ENCODE data around the gene UBE2G2. TPM values are rescaled to one million over a fixed set of nuclear protein-coding genes. Genes with fewer than 3 reads are reported as not detected.
A peak's percentile ranks its signal among the peaks of the same experiment; 100 is the strongest.

The UBE2G2 gene
- polyA plus RNA-seq, 1 donor from 2014 or later, result 127 TPM

DNA sequence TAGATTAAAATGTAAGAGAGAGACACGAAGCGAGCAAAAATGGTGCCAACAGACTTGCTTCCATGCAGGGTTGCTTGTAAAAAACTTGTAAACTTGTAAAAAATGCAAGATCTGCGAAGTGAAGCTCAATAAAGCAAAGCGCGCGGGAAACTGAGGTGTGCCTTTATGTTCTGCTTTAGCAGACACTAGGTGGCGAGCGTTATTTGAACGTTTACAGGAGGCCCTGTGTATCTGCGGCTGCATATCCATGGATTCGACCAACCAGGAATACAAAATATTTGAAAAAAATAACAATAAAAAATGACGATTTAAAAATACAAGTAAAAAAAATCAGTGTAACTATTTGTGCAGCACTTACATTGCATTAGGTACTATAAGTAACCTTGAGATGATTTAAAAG, 1.5 kb downstream of the UBE2G2 start:
- no peaks in the 10 kb centered on the region for H3K9me2 ChIP-seq (ENCODE audit: insufficient read depth, low read length)
- H3K4me3 ChIP-seq (ENCODE audit: low read length), result peak overlapping the region; percentile 87
- H2AFZ ChIP-seq (ENCODE audit: low read depth, low read length), result no peak overlapping the region
- H3K27ac ChIP-seq (ENCODE audit: low read length), result no peak overlapping the region
- H3K36me3 ChIP-seq (ENCODE audit: insufficient read depth, low read length), result peaks cover 6% of the 10 kb centered on the region
- no peaks in the 10 kb centered on the region for H3K27me3 ChIP-seq (ENCODE audit: insufficient read depth, low read depth, low read length)
- H3K9ac ChIP-seq (ENCODE audit: low read length), result no peak overlapping the region
- peak overlapping the region; percentile 87 for H3K4me2 ChIP-seq (ENCODE audit: low read length)
- no peaks in the 10 kb centered on the region for H3F3A ChIP-seq (ENCODE audit: insufficient read depth, low read length, poor library complexity, severe bottlenecking)
- H3K9me3 ChIP-seq (ENCODE audit: low read length), result no peaks in the 10 kb centered on the region
- no peaks in the 10 kb centered on the region for H4K20me1 ChIP-seq (ENCODE audit: insufficient read depth)
- TF ChIP-seq, protein P1, sequence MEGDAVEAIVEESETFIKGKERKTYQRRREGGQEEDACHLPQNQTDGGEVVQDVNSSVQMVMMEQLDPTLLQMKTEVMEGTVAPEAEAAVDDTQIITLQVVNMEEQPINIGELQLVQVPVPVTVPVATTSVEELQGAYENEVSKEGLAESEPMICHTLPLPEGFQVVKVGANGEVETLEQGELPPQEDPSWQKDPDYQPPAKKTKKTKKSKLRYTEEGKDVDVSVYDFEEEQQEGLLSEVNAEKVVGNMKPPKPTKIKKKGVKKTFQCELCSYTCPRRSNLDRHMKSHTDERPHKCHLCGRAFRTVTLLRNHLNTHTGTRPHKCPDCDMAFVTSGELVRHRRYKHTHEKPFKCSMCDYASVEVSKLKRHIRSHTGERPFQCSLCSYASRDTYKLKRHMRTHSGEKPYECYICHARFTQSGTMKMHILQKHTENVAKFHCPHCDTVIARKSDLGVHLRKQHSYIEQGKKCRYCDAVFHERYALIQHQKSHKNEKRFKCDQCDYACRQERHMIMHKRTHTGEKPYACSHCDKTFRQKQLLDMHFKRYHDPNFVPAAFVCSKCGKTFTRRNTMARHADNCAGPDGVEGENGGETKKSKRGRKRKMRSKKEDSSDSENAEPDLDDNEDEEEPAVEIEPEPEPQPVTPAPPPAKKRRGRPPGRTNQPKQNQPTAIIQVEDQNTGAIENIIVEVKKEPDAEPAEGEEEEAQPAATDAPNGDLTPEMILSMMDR (IDR thresholded peaks at IDR 0.05; ENCODE audit: poor library complexity, severe bottlenecking), result peak; percentile 37
- TF ChIP-seq SMC3 (conservative IDR thresholded peaks at IDR 0.05; ENCODE audit: poor library complexity) (no peak), EP300 (conservative IDR thresholded peaks at IDR 0.05; ENCODE audit: poor library complexity, severe bottlenecking) (no peak), EZH2 (IDR thresholded peaks at IDR 0.05; ENCODE audit: borderline replicate concordance, insufficient read depth, low read length, poor library complexity, severe bottlenecking) (no peak)
- H3K79me2 ChIP-seq (replicated peaks; ENCODE audit: insufficient read depth, low read length), result peaks cover 45% of the 10 kb centered on the region

DNA sequence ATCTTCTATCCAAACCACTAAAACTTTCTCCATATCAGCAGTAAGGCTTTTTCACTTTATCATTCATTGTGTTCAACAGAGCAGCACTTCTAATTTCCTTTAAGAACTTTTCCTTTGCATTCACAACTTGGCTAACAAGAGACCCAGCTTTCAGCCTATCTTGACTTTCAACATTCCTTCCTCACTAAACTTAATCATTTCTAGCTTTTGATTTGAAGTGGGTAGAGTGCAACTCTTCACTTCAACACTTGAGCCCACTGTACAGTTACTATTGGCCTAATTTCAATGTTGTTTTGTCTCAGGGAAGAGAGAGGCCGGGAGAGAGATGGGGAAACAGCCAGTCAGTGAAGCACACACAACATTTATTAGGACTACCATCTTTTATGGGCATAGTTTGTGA, 2.0 kb downstream of the UBE2G2 start:
- H3K9me2 ChIP-seq (ENCODE audit: insufficient read depth, low read length), result no peaks in the 10 kb centered on the region
- no peak overlapping the region for H3K9ac ChIP-seq (ENCODE audit: low read length)
- TF ChIP-seq, protein P2, sequence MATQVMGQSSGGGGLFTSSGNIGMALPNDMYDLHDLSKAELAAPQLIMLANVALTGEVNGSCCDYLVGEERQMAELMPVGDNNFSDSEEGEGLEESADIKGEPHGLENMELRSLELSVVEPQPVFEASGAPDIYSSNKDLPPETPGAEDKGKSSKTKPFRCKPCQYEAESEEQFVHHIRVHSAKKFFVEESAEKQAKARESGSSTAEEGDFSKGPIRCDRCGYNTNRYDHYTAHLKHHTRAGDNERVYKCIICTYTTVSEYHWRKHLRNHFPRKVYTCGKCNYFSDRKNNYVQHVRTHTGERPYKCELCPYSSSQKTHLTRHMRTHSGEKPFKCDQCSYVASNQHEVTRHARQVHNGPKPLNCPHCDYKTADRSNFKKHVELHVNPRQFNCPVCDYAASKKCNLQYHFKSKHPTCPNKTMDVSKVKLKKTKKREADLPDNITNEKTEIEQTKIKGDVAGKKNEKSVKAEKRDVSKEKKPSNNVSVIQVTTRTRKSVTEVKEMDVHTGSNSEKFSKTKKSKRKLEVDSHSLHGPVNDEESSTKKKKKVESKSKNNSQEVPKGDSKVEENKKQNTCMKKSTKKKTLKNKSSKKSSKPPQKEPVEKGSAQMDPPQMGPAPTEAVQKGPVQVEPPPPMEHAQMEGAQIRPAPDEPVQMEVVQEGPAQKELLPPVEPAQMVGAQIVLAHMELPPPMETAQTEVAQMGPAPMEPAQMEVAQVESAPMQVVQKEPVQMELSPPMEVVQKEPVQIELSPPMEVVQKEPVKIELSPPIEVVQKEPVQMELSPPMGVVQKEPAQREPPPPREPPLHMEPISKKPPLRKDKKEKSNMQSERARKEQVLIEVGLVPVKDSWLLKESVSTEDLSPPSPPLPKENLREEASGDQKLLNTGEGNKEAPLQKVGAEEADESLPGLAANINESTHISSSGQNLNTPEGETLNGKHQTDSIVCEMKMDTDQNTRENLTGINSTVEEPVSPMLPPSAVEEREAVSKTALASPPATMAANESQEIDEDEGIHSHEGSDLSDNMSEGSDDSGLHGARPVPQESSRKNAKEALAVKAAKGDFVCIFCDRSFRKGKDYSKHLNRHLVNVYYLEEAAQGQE (IDR thresholded peaks at IDR 0.05; ENCODE audit: borderline replicate concordance), result no peak
- TF ChIP-seq EZH2 (IDR thresholded peaks at IDR 0.05; ENCODE audit: borderline replicate concordance, insufficient read depth, low read length, poor library complexity, severe bottlenecking) (no peak), TAF1 (IDR thresholded peaks at IDR 0.05; ENCODE audit: low read depth) (no peak)
- no peaks in the 10 kb centered on the region for H3F3A ChIP-seq (ENCODE audit: insufficient read depth, low read length, poor library complexity, severe bottlenecking)
- H4K20me1 ChIP-seq (ENCODE audit: insufficient read depth), result no peaks in the 10 kb centered on the region
- H3K36me3 ChIP-seq (ENCODE audit: insufficient read depth, low read length), result peaks cover 6% of the 10 kb centered on the region
- no peaks in the 10 kb centered on the region for H3K9me3 ChIP-seq (ENCODE audit: low read length)
- peaks cover 45% of the 10 kb centered on the region for H3K79me2 ChIP-seq (replicated peaks; ENCODE audit: insufficient read depth, low read length)
- no peak overlapping the region for H3K27ac ChIP-seq (ENCODE audit: low read length)
- H2AFZ ChIP-seq (ENCODE audit: low read depth, low read length), result no peak overlapping the region
- H3K4me2 ChIP-seq (ENCODE audit: low read length), result peak overlapping the region; percentile 52
- no peaks in the 10 kb centered on the region for H3K27me3 ChIP-seq (ENCODE audit: insufficient read depth, low read depth, low read length)
- H3K4me3 ChIP-seq (ENCODE audit: low read length), result peak overlapping the region; percentile 87

DNA sequence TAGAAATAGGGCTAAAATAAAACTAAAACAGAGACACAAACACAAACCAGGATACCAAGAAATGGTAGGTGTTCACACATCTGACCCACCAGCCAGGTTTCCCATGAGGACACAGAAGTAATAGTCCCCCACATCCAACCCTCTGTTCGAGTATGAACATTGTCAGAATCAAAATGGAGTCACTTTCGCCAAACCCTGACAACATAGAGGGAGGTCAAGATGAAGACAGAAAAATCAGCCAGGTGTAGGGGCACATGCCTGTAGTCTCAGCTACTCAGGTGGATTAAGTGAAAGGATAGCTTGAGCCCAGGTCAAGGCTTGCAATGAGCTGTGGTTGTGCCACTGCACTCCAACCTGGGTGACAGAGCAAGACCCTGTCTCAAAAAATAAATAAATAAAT, 3.8 kb downstream of the UBE2G2 start:
- TF ChIP-seq RAD21 (conservative IDR thresholded peaks at IDR 0.05), result no peak
- TF ChIP-seq, protein P1 (IDR thresholded peaks at IDR 0.05; ENCODE audit: poor library complexity, severe bottlenecking), result no peak
- no peak for TF ChIP-seq EZH2 (IDR thresholded peaks at IDR 0.05; ENCODE audit: borderline replicate concordance, insufficient read depth, low read length, poor library complexity, severe bottlenecking)
- no peak for TF ChIP-seq POLR2AphosphoS5 (IDR thresholded peaks at IDR 0.05)
- TF ChIP-seq SMC3 (conservative IDR thresholded peaks at IDR 0.05; ENCODE audit: poor library complexity), result no peak
- no peak for TF ChIP-seq MXI1 (conservative IDR thresholded peaks at IDR 0.05; ENCODE audit: poor library complexity, severe bottlenecking)
- no peak for TF ChIP-seq TAF1 (IDR thresholded peaks at IDR 0.05; ENCODE audit: low read depth)
- no peak for TF ChIP-seq EP300 (conservative IDR thresholded peaks at IDR 0.05; ENCODE audit: poor library complexity, severe bottlenecking)
- TF ChIP-seq, protein P2 (IDR thresholded peaks at IDR 0.05; ENCODE audit: borderline replicate concordance), result no peak

More for the DNA sequence above, 3.8 kb downstream of the UBE2G2 start:
- no peak overlapping the region for H3K9ac ChIP-seq (ENCODE audit: low read length)
- H3K27me3 ChIP-seq (ENCODE audit: insufficient read depth, low read depth, low read length), result no peaks in the 10 kb centered on the region
- H3K27ac ChIP-seq (ENCODE audit: low read length), result no peak overlapping the region
- peaks cover 6% of the 10 kb centered on the region for H3K36me3 ChIP-seq (ENCODE audit: insufficient read depth, low read length)
- H3K9me2 ChIP-seq (ENCODE audit: insufficient read depth, low read length), result no peaks in the 10 kb centered on the region
- H3K4me2 ChIP-seq (ENCODE audit: low read length), result no peak overlapping the region
- H3K4me3 ChIP-seq (ENCODE audit: low read length), result no peak overlapping the region
- no peaks in the 10 kb centered on the region for H4K20me1 ChIP-seq (ENCODE audit: insufficient read depth)
- no peaks in the 10 kb centered on the region for H3K9me3 ChIP-seq (ENCODE audit: low read length)
- H2AFZ ChIP-seq (ENCODE audit: low read depth, low read length), result no peak overlapping the region
- H3F3A ChIP-seq (ENCODE audit: insufficient read depth, low read length, poor library complexity, severe bottlenecking), result no peaks in the 10 kb centered on the region
- H3K79me2 ChIP-seq (replicated peaks; ENCODE audit: insufficient read depth, low read length), result peaks cover 55% of the 10 kb centered on the region

Measured in neural cell (in vitro differentiated cells).